Limb (tissue), 2 donors: ENCODE results near the gene OVOL1.
A peak's percentile ranks its signal among the peaks of the same experiment; 100 is the strongest.

Experiments used
- DNase-seq, 2 donors: peaks; one replicate each; pipeline ENCODE4 v3.0.0-alpha.2; 2016; ENCODE audit errors: extremely low spot score in 2 of 2

OVOL1 gene

DNA sequence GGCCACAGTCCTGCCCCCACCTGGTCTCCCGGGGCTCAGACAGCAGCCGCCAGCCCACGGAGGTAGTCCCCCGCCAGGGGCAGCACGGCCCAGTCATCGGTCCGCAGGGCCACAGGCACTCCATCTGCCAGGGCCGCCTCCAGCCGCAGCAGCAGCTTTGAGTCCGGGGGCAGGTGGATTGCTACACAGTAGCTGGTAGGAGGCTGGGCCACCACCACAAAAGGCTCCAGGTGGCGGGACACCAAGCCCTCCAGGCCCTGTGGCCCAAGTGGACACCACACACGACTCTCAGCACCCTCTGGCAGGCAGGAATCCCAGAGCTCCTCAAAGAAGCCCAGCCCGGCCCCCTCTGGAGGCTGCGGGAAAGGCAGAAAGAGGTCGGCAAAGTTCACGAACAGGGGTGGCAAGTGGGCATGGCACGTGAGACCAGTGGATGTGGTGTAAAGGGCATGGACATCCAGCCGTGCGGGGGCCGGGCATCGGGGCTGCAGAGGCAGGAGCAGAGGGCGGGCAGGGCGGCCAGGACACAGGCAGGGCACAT, 9.0 kb upstream of the OVOL1 start:
- DNase-seq: no peak

DNA sequence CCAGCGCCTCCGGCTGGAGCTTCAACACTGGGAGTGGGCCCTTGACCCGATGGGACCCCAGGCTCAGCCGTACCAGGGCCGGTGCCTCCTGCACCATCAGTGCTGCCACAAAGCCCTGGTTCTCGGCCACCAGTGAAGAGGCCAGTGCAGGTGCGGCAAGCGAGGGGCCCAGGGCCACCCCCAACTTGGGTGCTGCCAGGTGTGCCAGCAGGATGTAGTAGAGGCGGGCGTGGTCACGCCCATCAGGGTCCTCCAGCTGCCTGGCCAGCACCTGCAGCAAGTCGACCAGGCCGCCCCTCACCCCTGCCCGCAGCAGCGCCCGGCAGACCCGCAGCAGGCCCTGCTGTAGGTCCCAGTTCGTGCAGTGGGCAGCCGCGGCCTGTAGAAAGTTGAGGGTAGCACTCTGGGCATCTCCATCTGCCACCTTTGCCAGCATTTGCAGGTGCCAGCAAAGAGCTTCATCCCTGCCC, 8.4 kb upstream of the OVOL1 start:
- DNase-seq: no peak

- no peak for DNase-seq
Observed at GRCh38 chr11:65778901-65779668, 7.8 kb upstream of the OVOL1 start.

- no peak for DNase-seq
Observed at GRCh38 chr11:65779669-65779918, 7.3 kb upstream of the OVOL1 start.

DNA sequence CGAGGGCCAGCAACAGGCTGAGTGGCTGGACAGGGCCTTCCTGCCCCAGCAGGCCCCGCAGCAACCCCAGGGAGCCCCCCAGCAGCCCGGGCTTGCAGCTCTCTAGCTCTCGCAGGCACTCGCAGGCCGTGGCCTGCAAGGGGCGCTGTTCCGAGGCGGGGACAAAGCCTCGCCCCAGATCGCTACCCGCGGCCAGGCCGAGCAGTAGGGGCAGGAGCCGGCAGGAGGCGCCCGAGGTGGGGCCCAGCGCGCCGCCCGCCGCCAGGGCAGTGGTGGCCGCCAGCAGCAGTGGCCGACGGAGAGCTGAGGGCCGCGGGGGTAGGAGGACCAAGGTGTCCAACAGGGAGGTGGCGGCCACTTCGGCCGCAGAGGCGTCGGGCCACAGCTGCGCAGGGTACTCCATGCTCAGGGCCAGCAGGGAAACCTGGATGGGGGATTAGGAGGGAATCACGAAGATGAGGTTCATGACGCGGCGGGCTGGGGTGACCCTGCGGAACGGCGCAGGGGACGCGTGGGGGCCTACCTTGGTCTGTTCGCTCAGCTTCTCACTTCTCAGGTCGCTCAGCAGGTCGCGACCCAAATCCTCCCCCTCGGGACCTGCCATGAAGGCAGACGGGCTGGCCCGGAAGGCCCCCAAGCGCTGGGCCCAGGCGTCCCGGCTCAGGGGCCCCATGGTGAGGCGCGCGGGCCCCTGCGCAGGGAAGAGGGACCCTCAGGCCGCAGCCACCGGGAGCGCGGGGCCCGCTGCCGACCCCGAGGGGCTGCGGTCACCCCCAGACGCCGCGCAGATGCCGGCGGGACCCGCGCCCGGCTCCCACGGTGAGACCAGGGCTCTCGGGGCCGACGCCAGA, 6.7 kb upstream of the OVOL1 start:
- DNase-seq: peak in 1 of 2 donors; percentile 77

GRCh38 chr11:65780770-65781151, 6.1 kb upstream of the OVOL1 start, which contains the start of gene AP5B1:
Gene AP5B1, minus strand, starts transcription at chr11:65780976. Its CDS starts 385 bp downstream, at chr11:65780591.
- peak in 1 of 2 donors; percentile 70 for DNase-seq

DNA sequence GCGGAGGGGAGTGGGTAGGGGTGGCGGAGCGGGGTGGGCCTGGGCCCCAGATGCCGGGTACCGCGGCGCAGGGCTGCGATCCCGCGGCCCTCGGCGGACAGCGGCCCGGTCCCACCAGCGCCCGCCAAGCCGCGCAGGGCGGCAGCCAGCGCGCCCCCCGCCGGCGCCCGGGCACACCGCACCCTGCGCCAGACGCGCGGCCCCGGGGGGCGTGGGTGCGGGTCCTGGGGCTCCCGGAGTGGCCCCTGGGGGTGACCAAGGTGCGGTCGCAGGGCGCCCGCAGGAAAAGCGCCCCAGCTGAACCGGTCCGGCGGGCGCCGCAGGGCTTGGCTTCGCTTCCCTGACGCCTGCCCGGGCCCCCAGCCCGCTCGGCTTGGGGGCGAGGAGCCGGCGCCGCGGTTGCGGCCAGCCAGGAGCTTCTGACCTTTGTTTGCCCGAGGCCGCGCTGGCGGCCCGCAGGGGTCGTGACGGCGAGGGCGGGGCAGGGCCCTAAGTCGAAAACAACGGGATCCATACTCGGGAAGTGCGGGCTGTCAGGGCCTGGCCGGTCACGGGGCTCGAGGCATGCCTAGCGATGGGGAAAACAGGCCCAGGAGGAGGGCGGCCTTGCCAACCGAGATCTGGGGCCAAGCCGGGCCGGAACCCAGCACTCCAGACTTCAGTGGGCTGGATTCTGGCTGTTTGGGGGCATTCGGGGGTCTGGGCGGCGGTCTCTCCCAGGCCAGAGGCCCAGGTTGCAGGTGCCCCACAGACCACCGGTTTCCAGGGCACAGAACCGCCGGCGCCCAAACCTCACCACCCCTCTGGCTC, 5.5 kb upstream of the OVOL1 start:
- no peak for DNase-seq

- no peak for DNase-seq
Observed at GRCh38 chr11:65781962-65782815, 4.7 kb upstream of the OVOL1 start.

DNA sequence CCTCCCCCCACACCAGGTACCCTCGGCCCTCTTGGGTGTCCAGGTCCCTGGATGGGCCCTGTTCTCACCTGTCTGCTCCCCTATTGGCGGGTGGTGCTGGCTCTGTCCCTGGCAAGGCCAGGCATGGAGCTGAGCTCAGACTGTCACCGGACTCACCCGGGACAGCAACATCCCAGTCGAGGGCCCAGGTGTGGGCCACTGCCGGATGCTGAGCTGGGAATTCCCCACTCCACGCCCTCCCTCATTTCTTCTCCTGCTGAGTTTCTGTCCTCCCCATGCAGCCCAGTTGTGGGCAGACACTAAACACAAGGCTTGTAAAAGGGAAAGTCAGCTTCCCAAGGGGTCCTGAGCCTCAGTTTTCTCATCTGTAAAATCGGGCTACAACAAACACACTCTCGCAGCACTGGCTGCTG, 4.0 kb upstream of the OVOL1 start:
- DNase-seq: no peak

- DNase-seq: no peak
Observed at GRCh38 chr11:65785319-65786007, 1.4 kb upstream of the OVOL1 start.

GRCh38 chr11:65786008-65786785, 666 bp upstream of the OVOL1 start:
- DNase-seq: no peak

DNA sequence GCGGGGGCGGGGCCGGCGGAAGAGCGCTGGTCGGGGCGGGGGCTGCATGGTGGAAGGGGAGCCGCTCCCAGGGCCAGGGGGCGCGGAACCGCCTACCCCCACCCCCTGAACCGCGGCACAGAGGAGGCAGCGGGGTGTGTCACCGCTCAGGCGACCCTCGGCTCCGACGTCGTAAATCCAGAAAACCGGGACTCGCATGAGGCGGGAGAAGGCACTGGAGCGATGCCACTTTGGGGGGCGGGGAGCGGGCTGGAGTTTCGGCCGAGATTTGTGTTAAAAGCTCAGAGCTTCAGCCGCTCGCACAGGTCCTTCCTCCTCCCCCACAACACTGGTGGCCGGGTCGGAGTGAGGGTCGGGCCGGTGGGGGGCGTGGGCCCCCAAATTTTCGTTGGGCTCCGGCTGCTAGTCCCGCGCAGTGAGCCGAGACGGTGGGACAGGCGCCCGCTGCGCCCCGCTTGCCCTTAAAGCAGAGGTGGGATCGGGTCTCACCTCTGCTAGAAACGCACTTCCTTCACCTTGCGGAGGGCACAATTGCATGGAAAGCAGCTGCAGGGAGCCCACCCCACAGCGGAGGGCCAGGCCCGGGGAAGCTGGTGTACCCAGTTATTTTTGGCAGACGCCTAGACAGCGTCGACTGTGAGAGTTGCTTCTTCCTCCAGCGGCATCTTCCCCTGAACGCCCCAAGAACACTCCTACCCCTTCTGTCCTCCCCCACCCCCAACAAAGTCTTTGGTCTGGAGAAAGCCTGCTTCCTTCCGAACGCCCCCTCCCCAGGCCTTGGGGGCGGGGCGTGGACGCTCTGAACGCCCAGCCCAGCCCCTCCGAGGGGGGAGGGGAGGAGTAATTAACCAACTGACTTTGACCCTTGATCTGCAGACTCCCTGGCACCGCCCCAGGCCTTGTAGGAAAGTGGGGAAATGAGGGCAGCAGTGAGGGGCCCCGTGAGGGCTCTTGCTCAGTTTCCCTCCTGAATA, 1.1 kb downstream of the OVOL1 start:
- peak in 1 of 2 donors; percentile 56 for DNase-seq

DNA sequence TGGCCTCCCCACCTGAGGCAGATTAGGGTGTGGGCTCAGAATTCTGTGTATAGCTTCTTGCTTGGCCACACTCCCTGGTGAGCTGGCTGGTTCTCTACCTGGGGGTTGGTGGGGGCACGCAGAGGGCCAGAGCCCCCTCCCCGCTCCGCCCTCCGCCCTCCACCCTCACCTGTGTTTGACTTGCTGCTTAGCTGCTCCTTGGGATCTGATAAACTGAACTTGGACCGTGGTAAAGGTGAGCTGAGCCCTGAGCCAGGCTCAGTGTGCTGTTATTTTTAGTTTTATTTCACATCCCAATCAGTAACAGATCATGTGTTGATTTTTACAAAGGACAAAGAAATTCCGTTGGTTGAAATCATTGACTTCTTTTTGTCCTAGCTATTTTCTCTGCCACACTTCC, 2.0 kb downstream of the OVOL1 start:
- DNase-seq: no peak

- no peak for DNase-seq
Observed at GRCh38 chr11:65789230-65790103, 2.6 kb downstream of the OVOL1 start.

DNA sequence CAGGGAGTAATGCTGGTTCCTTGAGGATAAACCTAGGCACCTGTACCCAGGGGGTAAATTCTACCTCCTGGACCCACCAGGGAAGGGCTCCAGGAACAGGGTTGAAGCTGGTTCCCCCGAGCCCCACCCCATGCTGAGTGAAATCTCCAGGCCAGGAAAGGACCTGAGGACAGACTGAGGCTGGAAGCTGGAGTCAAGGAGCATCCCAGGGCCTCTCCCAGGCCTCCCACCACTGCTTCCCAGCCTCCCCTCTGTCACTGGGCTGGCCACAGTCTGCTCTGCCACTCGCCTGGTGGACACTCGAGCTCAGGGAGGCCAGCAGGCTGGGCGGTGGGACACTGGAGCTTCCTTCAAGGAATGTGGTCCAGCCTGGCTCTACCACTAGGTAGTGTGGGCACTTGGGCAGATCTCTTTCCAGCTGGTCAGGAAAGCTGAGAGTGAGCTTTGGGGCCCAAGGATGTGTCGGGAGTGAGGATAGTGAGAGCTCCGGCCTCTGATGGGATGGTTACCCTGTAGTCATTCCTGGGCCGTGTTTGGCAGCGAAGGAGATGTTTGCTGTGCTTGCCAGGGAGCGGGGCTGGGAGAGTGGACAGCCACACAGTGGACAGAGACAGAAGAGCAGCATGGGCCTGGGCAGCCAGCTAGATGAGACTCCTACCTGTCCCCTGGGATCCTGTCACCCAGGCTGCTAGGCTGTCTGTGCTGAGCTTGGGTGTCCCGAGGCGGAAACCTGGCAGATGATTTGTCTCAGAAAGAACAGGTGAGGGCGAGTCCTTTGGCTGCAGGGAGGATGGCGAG, 3.4 kb downstream of the OVOL1 start:
- no peak for DNase-seq

DNA sequence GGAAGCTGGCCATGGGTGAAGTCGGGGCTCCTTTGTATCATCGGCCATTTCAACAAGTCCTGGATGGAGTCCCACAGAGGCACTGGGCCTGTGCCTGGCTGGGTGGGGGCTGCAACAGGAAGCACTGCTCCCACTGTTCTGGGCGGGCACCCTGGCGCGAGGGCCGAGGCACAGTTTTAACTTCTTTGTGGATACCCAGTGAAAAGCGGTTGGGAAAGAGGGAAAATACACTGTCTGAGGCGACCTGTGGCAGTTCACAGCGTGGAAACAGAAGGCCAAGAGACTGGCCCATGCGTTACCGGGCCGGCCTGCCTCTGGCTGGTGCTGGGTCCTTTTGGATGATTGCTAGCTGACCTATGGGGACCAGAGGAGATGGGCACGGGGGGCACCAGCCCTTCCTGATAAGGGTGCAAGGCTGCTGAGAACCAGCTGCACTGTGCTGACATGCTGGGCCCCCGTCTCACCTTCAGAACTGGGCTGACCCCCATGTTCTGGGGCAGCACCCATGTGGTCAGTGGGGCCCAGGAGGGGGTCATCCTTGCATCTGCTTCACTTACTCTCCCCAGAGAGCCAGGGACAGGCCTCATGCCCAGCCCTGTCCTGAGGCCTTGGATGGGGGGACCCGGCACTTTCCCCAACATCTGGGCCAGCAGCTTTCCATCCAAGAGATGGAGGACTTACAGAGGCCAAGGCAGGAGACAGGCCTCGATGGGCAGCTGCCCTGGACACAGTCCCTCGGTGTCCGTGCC, 4.2 kb downstream of the OVOL1 start:
- DNase-seq: no peak
